Mucosa of gallbladder (tissue), 1 donor: ENCODE data around the gene A2M. TPM values are rescaled to one million over a fixed set of nuclear protein-coding genes. Genes with fewer than 3 reads are reported as not detected.
A peak's percentile ranks its signal among the peaks of the same experiment; 100 is the strongest.

Experiments
- DNase-seq: peaks from one replicate; pipeline ENCODE4 v3.0.0-alpha.2; 2020; ENCODE audit warnings: low spot score
- total RNA-seq: library from RNA; stranded (reverse); gene quantifications from one replicate; pipeline ENCODE4 v1.2.1, GENCODE V29; 2021
- donor health status: DM: no; HTN: no; CAD: no.

Gene A2M
- total RNA-seq, 1 donor from 2014 or later: 550 TPM

DNA sequence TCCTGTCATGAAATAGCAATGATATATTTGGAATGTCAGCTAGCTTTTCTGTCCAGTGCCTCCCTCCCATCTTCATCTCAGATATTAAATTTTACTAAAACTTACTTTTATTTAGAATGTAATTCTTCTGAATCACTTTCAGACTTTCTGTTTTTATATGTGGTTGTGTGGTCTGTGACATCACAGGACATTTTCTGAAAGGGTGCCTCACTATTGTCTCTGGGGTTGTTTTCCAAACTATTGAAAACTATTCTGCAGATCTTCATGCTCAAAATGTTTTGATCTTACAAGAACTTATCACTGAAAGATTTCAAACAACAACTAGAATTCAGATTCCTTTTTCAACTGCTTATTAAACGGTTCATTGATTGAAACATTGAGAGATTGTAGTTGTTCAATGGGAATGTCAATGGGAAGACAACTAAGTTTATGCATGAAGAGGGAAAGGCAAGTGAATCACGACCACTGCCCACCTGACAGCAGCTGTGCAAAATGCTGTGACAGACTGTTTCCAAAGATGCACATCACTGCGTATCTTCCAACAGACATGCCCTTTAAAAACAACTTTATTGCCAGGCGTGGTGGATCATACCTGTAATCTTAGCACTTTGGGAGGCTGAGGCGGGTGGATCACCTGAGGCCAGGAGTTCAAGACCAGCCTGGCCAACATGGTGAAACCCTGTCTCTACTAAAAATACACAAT is 75.1 kb downstream of the A2M start:
- no peak for DNase-seq

DNA sequence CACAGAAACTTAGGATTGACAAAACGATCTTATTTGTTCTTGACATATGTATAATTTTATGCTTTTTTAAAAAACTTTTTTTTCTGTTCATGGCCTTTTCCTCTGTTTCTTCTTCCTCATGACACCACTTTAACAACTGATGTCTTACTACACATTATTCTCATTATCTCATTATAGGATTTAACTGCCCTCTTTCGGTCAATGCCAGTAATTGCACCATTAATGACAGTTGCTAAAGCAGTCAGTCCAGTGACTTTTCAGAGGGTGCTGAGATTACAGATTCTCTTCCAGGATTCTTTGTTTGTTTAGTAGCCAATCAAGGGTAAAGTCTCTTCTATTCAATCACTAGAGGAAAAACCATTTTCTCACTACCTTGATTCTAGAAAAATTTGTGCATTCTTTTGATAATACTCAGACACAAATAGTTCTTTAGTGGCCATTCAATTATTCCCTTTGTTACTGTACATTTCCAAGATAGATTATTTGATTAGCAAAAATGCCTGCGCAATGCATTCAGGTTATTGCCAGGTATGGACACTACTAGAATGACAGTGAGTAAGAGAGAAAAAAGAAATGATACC is 76.2 kb downstream of the A2M start:
- DNase-seq: peak; percentile 24

GRCh38 chr12:9037431-9037830 is 78.3 kb downstream of the A2M start:
- DNase-seq: no peak

- DNase-seq: no peak
Observed at GRCh38 chr12:9036227-9036626, 79.5 kb downstream of the A2M start.

GRCh38 chr12:9034095-9034494 is 81.6 kb downstream of the A2M start:
- DNase-seq: no peak

- no peak for DNase-seq
Observed at GRCh38 chr12:9033265-9033887, 82.3 kb downstream of the A2M start.

DNA sequence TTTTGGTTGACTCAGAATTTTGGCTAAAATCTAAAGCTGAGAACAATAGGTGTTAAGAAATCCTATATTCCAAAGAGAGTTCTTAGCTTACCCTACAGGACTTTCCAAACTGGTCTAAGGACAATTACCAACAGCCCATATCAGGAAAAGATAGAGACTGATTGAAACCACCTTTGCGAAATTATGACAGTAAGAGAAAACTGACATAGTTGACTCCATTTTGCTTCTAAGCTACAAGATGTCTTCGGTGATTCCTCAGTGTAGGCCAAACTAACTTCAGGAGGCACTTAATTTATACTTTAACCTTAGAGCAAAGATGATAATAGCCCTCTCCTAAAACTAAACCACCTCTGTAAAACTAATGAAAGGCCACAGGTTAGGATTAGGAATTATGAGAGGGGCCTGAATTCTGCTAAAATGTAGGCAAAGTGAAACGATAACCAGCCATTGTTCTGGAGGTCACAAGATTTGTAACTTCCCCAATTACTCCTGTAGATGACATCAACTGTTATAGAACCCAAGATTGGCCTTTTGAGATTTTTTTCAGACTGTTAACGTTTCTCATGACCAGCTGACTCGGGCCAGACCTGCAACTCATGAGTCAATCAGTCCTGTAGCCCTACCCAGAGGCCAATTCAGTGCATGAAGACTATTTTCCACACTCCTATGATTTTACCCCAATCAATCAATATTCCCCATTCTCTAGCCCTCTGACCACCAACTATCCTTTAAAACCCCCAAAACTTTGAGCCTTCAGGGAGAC is 83.3 kb downstream of the A2M start:
- DNase-seq: no peak

DNA sequence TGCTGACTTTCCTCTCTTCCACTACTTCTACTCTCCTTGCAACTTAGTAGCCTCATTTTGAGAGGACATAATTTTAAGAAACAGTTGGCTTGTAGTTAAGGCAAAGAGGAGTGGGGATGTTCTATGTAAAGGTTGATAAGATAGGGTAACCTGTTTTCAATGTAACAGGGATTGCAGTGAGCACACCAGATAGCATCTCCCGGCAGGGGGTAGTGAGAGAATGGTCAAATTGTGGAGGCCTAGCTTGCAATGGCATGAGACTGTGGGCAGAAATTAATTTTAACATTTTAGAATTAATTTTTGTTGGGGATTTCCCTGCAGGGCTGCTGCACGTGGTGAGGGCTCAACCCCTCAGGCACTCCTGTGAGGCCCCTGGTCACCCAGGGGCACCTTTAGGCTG is 84.9 kb downstream of the A2M start:
- no peak for DNase-seq

GRCh38 chr12:9027161-9028059 is 88.3 kb downstream of the A2M start:
- no peak for DNase-seq

- DNase-seq: no peak
Observed at GRCh38 chr12:9024512-9024911, 91.2 kb downstream of the A2M start.

DNA sequence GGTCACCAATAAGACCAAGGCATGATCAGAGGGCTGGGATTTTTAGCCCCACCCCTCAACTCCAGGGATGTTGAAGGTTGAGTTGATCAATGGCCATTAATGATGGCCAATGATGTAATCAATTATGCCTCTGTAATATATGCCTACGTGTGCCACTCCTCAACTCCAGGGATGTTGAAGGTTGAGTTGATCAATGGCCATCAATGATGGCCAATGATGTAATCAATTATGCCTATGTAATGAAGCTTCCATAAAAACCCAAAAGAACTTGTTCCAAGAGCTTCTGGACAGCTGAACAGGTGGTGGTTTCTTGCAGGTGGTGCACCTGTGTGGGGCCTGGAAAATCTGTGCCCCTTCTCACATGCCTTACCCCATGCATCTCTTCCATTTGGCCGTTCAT is 93.1 kb downstream of the A2M start:
- no peak for DNase-seq

Other genes starting within 250 kb of the A2M start
- 47.6 TPM for gene PHC1, start 201.4 kb downstream of the A2M start, total RNA-seq
- gene M6PR, start 166.3 kb downstream of the A2M start, total RNA-seq: 139 TPM
- gene KLRG1, start 126.4 kb downstream of the A2M start, total RNA-seq: 3.3 TPM
- gene PZP, start 92.5 kb upstream of the A2M start, total RNA-seq: 0.12 TPM